ENCODE data around the gene GABRP.

The GABRP gene

GRCh38 chr5:170861917-170862766 lies 78.6 kb downstream of the GABRP start, which contains the start of gene RANBP17:
Gene RANBP17, plus strand, starts transcription at chr5:170862018.
- DNase-seq, result no peak

GRCh38 chr5:170863646-170864045 lies 80.1 kb downstream of the GABRP start:
- no peak for DNase-seq

All from NCI-H1436 treated with DMSO at 0.1 percent for 48 hours (cell line).